Astrocyte of the spinal cord (primary cell): ENCODE measurements around the gene FAM3D.

ENCODE experiments used
- DNase-seq: peaks from one replicate; pipeline ENCODE4 v3.0.0; 2011; ENCODE audit warnings: low read depth, low spot score
- H3K4me3 ChIP-seq: 2 replicates; pipeline ENCODE4 v1.5.1; 2011; ENCODE audit warnings: low read depth, mild to moderate bottlenecking, low read length, moderate library complexity
- CTCF ChIP-seq: IDR thresholded peaks from 2 replicates; pipeline ENCODE4 v1.5.1; 2012; ENCODE audit warnings: low read depth, mild to moderate bottlenecking, low read length, inconsistent platforms
- in situ Hi-C: cut with HindIII; loops from 2 replicates; pipeline ENCODE4 v1.10.0; 2017; ENCODE audit warnings: low sequenced_read_pairs

FAM3D gene

GRCh38 chr3:58685641-58686040 lies 19.1 kb upstream of the FAM3D start:
- in situ Hi-C loops: no loop called here
- DNase-seq: no peak
- TF ChIP-seq CTCF: no peak
- no peak overlapping the region for H3K4me3 ChIP-seq

DNA sequence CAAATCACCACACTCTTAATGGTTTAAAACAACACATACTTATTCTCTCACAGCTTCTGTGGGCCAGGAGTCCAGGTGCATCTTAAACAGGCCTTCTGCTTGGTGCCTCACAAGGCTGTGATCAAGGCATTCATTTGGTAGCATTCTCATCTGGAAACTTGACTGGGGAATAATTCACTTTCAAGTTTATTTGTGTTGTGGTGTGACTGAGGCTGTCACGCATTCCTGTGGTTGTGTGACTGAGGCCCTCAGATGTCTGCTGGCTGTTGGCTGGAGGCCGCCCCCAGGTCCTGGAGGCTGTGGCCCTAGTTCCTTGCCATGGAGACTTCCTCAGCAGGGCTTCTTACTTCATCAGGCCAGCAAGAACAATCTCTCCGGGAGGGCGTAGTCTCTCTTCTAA lies 16.9 kb upstream of the FAM3D start:
- in situ Hi-C loops: no loop called here
- DNase-seq: peak; percentile 66
- H3K4me3 ChIP-seq: no peak overlapping the region
- TF ChIP-seq CTCF: no peak

DNA sequence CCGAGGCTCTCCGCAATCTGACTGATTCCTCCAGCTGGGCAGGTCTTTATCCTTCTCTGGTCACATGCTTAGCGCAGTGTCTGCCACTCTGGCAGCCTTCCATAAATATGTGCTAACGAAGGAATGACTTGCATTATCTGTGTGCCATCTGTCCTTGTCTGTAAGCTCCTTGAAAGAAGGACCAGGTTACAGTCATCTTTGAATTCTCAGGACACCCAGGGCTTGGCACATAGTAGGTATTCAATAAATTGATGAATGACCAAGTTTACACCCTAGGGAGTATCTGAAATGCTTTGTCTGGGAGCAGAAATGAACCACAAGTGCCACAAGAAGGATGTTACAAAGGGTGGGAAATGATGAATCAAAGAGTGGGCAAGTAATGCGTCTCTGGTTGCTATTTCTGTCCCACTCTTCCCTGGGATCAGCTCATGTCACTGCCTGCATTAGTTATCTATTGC lies 16.5 kb upstream of the FAM3D start:
- DNase-seq: no peak
- no peak for TF ChIP-seq CTCF
- no peak overlapping the region for H3K4me3 ChIP-seq
- in situ Hi-C loops: no loop called here

- in situ Hi-C loops: no loop called here
- TF ChIP-seq CTCF: no peak
- no peak for DNase-seq
- no peak overlapping the region for H3K4me3 ChIP-seq
Measured at GRCh38 chr3:58681863-58682262, 15.3 kb upstream of the FAM3D start.

GRCh38 chr3:58680879-58681525 lies 14.4 kb upstream of the FAM3D start:
- no peak for DNase-seq
- in situ Hi-C loops: no loop called here
- no peak for TF ChIP-seq CTCF
- H3K4me3 ChIP-seq: no peak overlapping the region

GRCh38 chr3:58679974-58680666 lies 13.5 kb upstream of the FAM3D start:
- TF ChIP-seq CTCF: no peak
- no peak for DNase-seq
- H3K4me3 ChIP-seq: no peak overlapping the region
- in situ Hi-C loops: no loop called here
